HUDEP-2 (cell line): ENCODE measurements around the gene RCVRN.

Experiments
- DNase-seq, 76 experiments: peaks; one replicate each; lab custom pipeline; 2025; ENCODE audit not compliant: unreplicated experiment in 76 of 76; lab: John Stamatoyannopoulos, UW

Gene RCVRN

DNA sequence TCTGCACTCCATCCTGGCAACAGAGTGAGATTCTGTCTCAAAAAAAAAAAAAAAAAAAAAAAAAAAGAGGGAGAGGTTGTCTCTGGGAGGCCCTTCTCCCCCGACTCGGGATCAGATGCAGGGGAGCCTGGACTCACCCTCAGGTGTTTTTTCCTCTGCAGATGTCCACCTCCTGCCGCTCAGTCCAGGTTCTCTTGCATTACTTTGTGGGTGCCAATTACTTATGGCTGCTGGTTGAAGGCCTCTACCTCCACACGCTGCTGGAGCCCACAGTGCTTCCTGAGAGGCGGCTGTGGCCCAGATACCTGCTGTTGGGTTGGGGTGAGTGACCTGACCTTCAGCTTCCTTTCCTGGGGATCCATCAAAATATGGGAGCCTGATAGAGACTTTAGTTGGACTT lies 45.3 kb downstream of the RCVRN start:
- DNase-seq = no peak

DNA sequence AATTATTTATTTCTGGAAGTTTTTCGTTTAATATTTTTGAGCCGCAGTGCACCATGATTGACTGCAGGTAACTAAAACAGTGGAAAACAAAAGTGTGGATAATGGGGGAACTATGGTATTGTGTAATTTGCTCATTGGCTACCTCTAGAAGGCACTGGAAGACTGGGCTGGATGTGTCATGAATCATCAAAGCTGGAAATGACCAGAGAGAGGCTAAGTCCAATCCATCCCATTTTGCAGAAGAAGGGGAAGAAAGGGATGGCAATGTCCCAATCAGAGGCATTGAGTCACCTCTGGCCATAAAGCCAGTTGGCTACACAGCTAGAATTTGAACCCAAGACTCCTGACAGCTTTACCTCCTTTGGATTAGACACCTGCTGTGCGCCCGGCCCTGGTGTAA lies 50.0 kb downstream of the RCVRN start:
- DNase-seq = no peak

DNA sequence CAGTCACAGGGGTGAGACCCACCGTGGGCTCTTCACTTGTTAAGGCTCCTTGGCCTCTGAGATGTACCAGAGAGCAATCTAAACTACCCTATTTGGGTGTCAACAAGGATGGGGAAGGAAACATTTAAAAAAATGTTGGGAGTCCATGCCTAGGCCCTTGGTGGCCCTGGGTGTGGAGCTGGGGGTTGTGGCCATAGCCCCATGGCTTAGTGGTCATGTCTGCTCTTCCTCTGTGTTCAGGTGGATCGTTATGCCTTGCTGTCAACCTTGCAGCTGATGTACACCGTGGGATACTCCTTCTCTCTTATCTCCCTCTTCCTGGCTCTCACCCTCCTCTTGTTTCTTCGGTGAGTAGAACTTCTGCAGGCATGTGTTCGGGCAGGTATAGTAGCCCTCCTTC lies 50.8 kb downstream of the RCVRN start:
- DNase-seq = no peak

DNA sequence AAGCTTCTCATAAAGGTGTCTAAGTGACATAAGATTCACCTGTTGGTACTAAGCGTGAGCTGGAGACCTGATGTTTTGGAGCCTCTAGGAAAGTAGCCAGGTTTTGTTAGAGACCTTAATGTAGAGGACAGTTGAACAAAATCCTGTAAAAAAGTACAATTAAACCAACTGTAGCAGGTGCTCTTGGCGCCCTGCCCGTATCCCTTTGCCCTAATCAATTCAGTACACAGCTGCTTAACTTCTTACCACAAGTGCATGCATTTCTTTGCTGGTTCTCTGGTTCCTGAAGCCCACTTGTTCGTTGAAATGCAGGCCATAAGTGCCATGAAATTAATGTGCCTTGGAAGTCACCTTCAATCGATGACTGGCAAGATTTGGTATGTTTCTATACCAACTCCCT lies 54.9 kb downstream of the RCVRN start:
- DNase-seq = no peak
